ENCODE measurements around the gene DHRS11. TPM values are rescaled to one million over a fixed set of nuclear protein-coding genes. Genes with fewer than 3 reads are reported as not detected.
A peak's percentile ranks its signal among the peaks of the same experiment; 100 is the strongest.

Gene DHRS11
- polyA plus RNA-seq, 4 donors, result 23.1 to 28.8 (median 26.3) TPM

- DNase-seq (ENCODE audit: low read depth in 4 of 4, low spot score in 3 of 4), result no peak
Measured at GRCh38 chr17:36611345-36612072, 19.8 kb downstream of the DHRS11 start.

DNA sequence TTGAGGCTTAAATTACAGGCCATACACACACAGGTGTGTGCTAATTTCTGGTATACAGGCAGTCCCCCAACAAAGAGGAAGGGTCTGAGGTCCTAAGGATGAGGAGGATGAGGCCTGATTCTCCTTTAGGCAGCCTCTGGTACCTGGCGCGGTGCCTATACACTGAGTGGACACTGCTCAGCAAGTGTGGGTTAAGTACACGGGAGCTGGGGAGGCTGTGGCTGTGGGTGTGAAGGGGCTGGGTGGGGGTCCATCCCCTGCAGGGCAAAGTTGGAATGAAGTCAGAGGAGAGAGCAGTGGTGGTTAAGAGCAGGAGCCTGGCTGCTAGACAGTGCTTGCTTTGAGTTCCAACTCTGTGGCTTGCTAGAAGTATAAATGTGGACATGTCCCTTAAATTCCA lies 20.6 kb downstream of the DHRS11 start:
- no peak for DNase-seq (ENCODE audit: low read depth in 4 of 4, low spot score in 3 of 4)

GRCh38 chr17:36613155-36613554 lies 21.5 kb downstream of the DHRS11 start:
- DNase-seq (ENCODE audit: low read depth in 4 of 4, low spot score in 3 of 4), result no peak

DNA sequence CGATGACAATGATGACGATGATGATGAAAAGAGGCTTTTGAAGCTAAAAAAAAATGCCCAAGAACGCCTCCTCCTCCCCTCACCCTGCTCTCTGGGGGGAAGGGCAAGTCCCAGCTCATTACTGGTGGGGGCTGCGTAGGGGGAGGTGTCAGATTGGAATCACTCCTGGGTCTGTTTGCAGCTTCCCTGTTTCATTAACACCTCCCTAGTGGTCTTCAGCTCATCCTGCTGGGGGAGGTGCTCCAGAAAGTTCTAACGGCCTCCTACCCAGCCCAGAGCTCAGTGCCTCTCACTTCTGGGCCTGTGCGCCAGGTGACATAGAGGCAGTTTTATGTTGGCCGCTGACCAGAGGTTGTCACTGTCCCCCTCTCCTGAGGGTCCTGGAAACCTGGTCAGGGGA lies 22.4 kb downstream of the DHRS11 start:
- no peak for DNase-seq (ENCODE audit: low read depth in 4 of 4, low spot score in 3 of 4)

- no peak for DNase-seq (ENCODE audit: low read depth in 4 of 4, low spot score in 3 of 4)
Measured at GRCh38 chr17:36614933-36615332, 23.3 kb downstream of the DHRS11 start.

DNA sequence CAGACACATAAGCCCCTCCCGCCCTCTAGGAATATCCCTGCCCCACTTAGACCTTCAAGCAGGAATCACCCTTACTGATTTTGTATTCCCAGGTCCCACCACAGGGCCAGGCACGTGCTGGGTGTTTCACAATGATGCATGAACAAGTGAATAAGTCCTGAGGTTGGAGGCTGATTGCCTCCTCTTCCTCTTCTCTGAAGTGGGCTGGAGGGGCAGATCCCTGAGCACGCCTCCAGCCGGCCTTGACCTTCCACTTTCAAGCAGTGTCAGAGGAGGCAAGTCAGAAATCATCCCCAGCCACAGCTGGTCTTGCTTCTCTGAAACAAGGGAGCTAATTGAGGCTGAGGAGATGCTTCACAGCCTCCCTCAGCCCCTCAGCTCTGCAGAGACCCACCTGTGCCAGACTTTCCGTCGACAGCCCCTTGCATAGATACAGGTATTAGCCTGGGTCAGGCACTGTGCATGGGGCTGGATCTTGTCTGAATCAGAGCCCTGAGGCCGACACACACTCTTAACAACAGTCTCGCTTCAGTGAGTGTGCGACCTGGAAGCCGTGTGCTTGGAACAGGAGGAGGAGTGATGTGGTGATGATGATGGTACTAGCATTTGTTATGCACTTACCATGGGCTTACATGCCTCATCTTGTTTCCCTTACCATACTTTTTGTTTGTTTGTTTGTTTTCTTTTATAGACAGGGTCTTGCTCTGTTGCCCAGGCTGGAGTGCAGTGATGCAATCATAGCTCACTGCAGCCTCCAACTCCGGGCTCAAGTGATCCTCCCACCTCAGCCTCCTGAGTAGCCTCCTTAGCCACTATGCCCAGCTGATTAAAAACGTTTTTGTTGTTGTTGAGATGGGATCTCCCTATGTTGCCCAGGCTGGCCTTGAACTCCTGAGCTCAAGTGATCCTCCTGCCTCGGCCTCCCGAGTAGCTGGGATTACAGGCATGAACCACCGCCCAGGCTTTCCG lies 24.7 kb downstream of the DHRS11 start:
- DNase-seq (ENCODE audit: low read depth in 4 of 4, low spot score in 3 of 4), result no peak

DNA sequence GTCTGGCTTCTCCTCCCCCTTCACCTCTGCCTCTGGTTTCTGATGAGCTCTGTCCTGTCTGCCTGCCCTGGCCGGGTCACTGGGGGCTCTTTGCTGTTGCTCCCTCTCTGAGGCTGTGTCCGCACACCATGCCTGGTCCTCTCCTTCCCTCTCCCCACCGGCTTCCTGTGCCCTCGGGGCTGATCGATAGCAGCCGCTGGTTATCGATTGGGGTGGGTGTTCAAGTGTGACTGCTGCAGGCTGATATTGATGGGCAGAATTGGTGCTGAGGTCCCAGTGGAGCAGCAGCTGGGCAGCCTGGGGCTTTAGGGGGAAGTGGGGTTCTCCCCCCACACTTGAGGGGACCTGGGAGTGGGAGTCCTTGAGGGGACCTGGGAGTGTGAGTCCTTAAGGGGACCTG lies 26.1 kb downstream of the DHRS11 start:
- DNase-seq (ENCODE audit: low read depth in 4 of 4, low spot score in 3 of 4), result no peak

- DNase-seq (ENCODE audit: low read depth in 4 of 4, low spot score in 3 of 4), result no peak
Measured at GRCh38 chr17:36623281-36623680, 31.6 kb downstream of the DHRS11 start.

DNA sequence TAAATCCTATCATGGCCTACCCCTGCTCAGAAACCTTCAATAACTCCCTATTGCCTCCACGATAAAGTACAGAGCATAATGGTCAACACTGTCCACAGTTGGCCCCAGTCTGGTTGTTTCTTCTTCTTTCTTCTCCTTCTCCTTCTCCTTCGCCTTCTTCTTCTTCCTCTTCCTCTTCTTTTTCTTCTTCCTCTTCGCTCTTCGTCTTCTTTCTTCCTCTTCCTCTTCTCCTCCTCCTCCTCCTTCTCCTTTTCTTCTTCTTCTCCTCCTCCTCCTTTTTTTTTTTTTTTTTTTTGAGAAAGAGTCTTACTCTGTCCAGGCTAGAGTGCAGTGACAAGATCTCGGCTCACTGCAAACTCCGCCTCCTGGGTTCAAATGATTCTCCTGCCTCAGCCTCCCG lies 33.5 kb downstream of the DHRS11 start:
- no peak for DNase-seq (ENCODE audit: low read depth in 4 of 4, low spot score in 3 of 4)

GRCh38 chr17:36627101-36627500 lies 35.4 kb downstream of the DHRS11 start:
- no peak for DNase-seq (ENCODE audit: low read depth in 4 of 4, low spot score in 3 of 4)

- DNase-seq (ENCODE audit: low read depth in 4 of 4, low spot score in 3 of 4), result no peak
Measured at GRCh38 chr17:36628576-36628975, 36.9 kb downstream of the DHRS11 start.

DNA sequence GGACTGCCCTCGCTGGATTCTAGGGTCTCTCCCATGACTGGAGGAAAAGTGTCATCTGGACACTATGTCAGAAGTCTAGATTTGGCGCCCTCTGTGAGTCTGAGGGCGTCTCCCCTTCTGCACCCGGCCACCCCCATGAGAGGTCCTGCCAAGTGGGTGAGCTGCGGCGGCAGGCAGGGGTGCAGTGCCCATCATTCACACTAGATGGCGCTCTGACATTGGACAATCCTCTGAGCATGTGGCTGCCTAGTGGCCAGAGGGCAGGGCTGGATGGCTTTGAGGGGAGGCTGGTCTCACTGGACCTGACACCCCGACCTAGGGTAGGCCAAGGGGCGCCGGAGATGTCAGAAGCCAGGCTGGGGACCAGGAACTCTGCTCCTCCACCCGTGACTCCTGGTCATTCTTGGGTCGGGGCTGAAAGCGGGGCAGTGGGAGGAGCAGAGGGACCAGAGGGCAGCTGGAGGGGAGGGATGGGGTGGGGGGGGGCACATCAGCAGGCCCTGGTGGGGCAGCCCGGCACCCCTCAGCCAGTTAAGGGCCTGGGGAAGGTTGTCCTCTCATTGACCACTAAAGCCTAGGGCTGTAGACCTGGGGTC lies 37.7 kb downstream of the DHRS11 start:
- DNase-seq (ENCODE audit: low read depth in 4 of 4, low spot score in 3 of 4), result peak in 2 of 4 donors; percentile 42 to 64

DNA sequence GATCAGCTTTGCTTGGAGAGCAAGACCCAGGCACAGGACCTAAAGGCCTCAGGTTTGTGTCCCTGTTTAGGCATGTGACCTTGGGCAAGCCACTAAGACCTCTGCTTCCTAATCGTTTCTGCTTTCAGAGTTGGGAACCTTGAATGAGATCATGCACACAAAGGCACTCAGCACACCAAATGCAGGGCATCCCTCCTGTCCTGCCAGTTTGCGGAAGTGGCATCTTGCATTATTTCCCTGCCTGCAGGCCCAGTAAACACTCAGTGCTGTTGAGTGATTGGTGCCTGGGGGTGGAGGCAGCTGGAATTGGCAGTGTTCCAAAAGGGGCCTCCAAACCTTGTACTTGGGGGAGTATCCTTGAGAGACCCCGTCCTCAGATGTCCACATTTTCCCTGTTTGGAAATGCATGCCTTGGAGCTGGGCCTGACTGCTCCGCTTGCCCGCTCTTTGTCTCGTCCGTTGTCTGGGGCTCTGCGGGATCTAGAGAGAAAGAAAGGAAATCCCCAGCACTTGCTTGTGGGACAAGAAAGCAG lies 38.4 kb downstream of the DHRS11 start:
- no peak for DNase-seq (ENCODE audit: low read depth in 4 of 4, low spot score in 3 of 4)

- no peak for DNase-seq (ENCODE audit: low read depth in 4 of 4, low spot score in 3 of 4)
Measured at GRCh38 chr17:36631022-36631421, 39.3 kb downstream of the DHRS11 start.

DNA sequence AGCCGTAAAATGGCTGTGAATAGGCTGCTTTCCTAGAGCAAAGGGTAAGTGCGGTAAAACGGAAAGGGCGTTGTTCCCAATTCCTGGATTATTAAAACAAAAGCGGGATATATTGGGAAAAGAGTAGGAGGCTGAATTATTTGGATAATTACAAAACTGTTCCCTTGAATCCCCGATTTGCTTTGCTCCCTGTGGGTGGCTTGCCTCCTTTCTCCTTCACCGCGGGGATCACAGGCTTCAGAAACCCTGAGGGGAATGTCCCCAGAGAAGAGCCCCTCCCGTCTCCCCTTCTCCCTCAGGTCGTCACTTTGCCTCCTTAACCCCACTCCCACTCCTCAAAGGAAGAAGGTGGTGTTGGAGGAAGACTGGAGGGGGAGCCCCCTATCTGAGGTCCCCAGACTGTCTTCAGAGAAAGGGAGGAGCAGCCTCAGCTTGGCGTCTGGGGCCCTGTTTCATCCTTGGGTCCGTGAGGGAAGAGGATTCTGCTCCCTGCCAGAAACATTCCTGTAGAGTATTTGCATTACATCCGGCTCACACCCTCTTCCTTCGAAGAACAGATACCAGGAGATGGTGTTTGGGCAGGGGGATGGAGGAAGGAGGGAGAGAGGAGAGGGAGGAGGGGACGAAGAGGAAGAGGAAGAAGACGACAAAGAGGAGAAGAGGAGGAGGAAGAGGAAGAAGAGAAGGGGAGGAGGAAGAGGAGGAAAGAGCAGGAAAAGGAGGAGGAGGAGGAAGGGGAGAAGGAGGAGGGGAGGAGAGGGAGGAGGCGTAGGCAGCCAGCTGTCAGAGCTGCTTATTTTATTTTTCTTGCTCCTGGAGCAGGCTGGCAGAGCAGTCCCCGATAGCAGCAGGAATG lies 41.5 kb downstream of the DHRS11 start:
- no peak for DNase-seq (ENCODE audit: low read depth in 4 of 4, low spot score in 3 of 4)

- DNase-seq (ENCODE audit: low read depth in 4 of 4, low spot score in 3 of 4), result no peak
Measured at GRCh38 chr17:36640346-36640745, 48.7 kb downstream of the DHRS11 start.

GRCh38 chr17:36640836-36641235 lies 49.2 kb downstream of the DHRS11 start:
- no peak for DNase-seq (ENCODE audit: low read depth in 4 of 4, low spot score in 3 of 4)

- DNase-seq (ENCODE audit: low read depth in 4 of 4, low spot score in 3 of 4), result no peak
Measured at GRCh38 chr17:36641331-36641876, 49.7 kb downstream of the DHRS11 start.

DNA sequence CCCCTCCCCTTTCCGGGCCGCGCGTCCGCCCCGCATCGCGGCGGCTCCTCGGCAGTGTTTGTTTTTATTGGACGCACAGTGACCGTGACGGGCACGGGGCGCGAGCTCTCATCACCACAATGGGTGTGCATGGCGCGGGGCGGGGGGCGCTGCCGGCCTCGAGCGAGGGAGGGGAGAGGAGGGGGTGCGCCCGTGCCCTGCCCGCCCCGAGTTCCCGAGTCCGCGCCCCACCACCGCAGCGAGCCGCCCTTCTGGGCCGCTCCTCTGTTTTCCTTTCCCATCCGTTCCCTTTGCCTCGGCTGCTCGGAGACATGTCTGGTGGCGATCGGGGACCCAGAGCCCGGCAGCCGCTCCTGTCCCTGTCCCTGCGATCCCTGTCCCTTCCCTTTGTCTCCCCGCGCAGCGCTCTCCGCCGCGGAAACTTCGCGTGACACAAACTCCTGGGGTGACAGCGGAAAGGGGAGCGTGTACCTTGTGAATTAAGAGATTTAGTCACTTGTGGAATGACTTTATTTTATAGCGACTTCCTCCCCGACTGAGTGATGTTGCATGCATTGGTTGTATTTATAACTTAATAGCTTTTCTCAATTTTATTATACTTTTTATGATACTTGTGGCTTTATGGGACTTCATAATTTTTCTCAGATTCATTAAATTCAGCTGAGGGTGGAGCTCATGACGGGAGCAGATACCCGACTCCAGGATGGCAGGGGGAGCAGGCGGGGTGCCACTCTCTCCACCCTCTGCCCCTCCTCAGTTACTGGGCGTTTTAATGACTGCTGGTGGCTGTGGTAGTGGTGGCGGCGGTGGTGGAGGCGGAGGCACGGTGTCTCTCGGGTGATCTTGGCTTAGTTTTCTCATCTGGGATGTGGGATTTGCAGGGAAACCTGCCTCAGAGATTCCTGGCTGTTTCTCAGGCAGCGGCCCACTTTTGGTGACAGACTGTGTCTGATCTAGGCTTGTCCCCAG lies 50.5 kb downstream of the DHRS11 start:
- no peak for DNase-seq (ENCODE audit: low read depth in 4 of 4, low spot score in 3 of 4)
